HepG2 (cell line): ENCODE measurements around the gene ZCCHC3. TPM values are rescaled to one million over a fixed set of nuclear protein-coding genes. Genes with fewer than 3 reads are reported as not detected.

Experiments used
- BCLAF1 ChIP-seq: fragments of 450-650 bp; IDR thresholded peaks from 2 replicates; pipeline ENCODE4 v1.6.1; 2017; ENCODE audit warnings: mild to moderate bottlenecking
- CBX1 ChIP-seq: IDR thresholded peaks from one replicate; pipeline ENCODE4 v1.6.1; 2016; ENCODE audit warnings: antibody characterized with exemption, low read depth
- GLI4 ChIP-seq: sonication (generic); formaldehyde crosslinking; IDR thresholded peaks from 2 replicates; pipeline ENCODE4 v1.5.1; 2020; ENCODE audit warnings: missing genetic modification reagents, mild to moderate bottlenecking, moderate library complexity, borderline replicate concordance
- HNF1A ChIP-seq, 2 experiments: sonication (generic) in 1 of 2; formaldehyde crosslinking in 1 of 2; IDR thresholded peaks; 2 replicates each; pipeline versions ENCODE4 v1.4.0 to v1.6.1; 2016 to 2020; ENCODE audit warnings: borderline replicate concordance in 1 of 2, low read depth in 1 of 2, mild to moderate bottlenecking in 1 of 2, missing genetic modification reagents in 1 of 2
- MEIS1 ChIP-seq: sonication (generic); formaldehyde crosslinking; IDR thresholded peaks from 2 replicates; pipeline ENCODE4 v1.9.0; 2021; ENCODE audit warnings: mild to moderate bottlenecking, missing genetic modification reagents, moderate library complexity, borderline replicate concordance
- MIXL1 ChIP-seq: IDR thresholded peaks from 2 replicates; pipeline ENCODE4 v1.6.1; 2016
- PAXIP1 ChIP-seq: sonication (generic); formaldehyde crosslinking; conservative IDR thresholded peaks from 2 replicates; pipeline ENCODE4 v1.4.0; 2020; ENCODE audit warnings: mild to moderate bottlenecking, missing genetic modification reagents, moderate library complexity
- RBAK ChIP-seq: sonication (generic); formaldehyde crosslinking; IDR thresholded peaks from 2 replicates; pipeline ENCODE4 v1.5.1; 2020; ENCODE audit warnings: mild to moderate bottlenecking, missing genetic modification reagents
- RFX5 ChIP-seq: IDR thresholded peaks from 2 replicates; pipeline ENCODE4 v1.6.1; 2011; ENCODE audit warnings: low read depth, low read length, improper control_type of control experiment
- RNF2 ChIP-seq: fragments of 450-650 bp; conservative IDR thresholded peaks from 2 replicates; pipeline ENCODE4 v1.6.1; 2016; ENCODE audit warnings: low read depth
- SIN3A ChIP-seq: IDR thresholded peaks from 2 replicates; pipeline ENCODE4 v1.6.1; 2011; ENCODE audit warnings: low read depth, mild to moderate bottlenecking, control low read depth, low read length, borderline replicate concordance
- THYN1 ChIP-seq: sonication (generic); formaldehyde crosslinking; IDR thresholded peaks from 2 replicates; pipeline ENCODE4 v1.8.1; 2023; ENCODE audit warnings: low read depth, mild to moderate bottlenecking, moderate library complexity, missing genetic modification reagents, borderline replicate concordance
- ZMYM4 ChIP-seq: sonication (generic); formaldehyde crosslinking; IDR thresholded peaks from 2 replicates; pipeline ENCODE4 v1.8.1; 2023; ENCODE audit warnings: mild to moderate bottlenecking, missing genetic modification reagents
- ZNF597 ChIP-seq: sonication (generic); formaldehyde crosslinking; IDR thresholded peaks from 2 replicates; pipeline ENCODE4 v1.5.0; 2020; ENCODE audit warnings: missing genetic modification reagents
- ZNF703 ChIP-seq: sonication (generic); formaldehyde crosslinking; IDR thresholded peaks from 2 replicates; pipeline ENCODE4 v1.5.1; 2020; ENCODE audit warnings: missing genetic modification reagents, mild to moderate bottlenecking, moderate library complexity, borderline replicate concordance
- polyA plus RNA-seq, 8 experiments: library from polyadenylated mRNA; depleted of rRNA in 3 of 8; stranded (reverse) in 7 of 8; unstranded in 1 of 8; fragments of >200 nt; fragmentation: Illumina TruSeq in 4 of 8; extraction: Trizol in 4 of 8; gene quantifications; 2 replicates each; pipeline versions ENCODE4 v1.2.1 to v1.2.3, GENCODE V29; 2011 to 2016; ENCODE audit warnings: low read depth in 4 of 8, missing spikeins in 1 of 8, mixed read lengths in 1 of 8; ENCODE audit not compliant: insufficient read depth in 1 of 8
- total RNA-seq, 5 experiments: library from RNA; depleted of rRNA; stranded (reverse); fragments of >200 nt; fragmentation: Illumina TruSeq; extraction: Trizol; gene quantifications; 2 replicates each; pipeline ENCODE4 v1.2.3, GENCODE V29; 2016; ENCODE audit warnings: low read depth in 1 of 5

The ZCCHC3 gene
- total and polyA plus RNA-seq, 2 of the 13 experiments (the other 11 are each of a cell fraction or from before 2014, with no cell fraction given) = 46.6 to 63.0 TPM

GRCh38 chr20:330233-331149, 33.1 kb downstream of the ZCCHC3 start (continued):
- TF ChIP-seq THYN1 (no peak), ZNF597 (CRISPR knock-in tag) (no peak), BCLAF1 (no peak), MEIS1 (CRISPR knock-in tag) (peak; percentile 70; the same call in 1 of the 2 replicates), HNF1A (IDR thresholded peaks at IDR 0.05; ENCODE audit: low read depth) (no peak), HNF1A (CRISPR knock-in tag; IDR thresholded peaks at IDR 0.05; ENCODE audit: borderline replicate concordance) (peak; percentile 57; the same call in 1 of the 2 replicates), SIN3A (no peak), CBX1 (no peak), ZNF703 (CRISPR knock-in tag) (no peak), PAXIP1 (CRISPR knock-in tag) (no peak; the same call in 1 of the 2 replicates), RNF2 (0 out of 2 replicates have a peak, but pooled peaks have one; percentile 12), ZMYM4 (CRISPR knock-in tag) (no peak), GLI4 (CRISPR knock-in tag) (no peak), RFX5 (0 out of 2 replicates have a peak, but pooled peaks have one; percentile 5), RBAK (CRISPR knock-in tag) (no peak), MIXL1 (CRISPR knock-in tag) (peak; percentile 38; the same call in 1 of the 2 replicates)
